Measurements from ENCODE around the gene ZNF236.

- TF ChIP-seq CTCF (conservative IDR thresholded peaks at IDR 0.05; ENCODE audit: low read depth, low read length): no peak
- no peak for TF ChIP-seq EZH2 (IDR thresholded peaks at IDR 0.05; ENCODE audit: borderline replicate concordance, low read depth, low read length, poor library complexity, severe bottlenecking)
Measured at GRCh38 chr18:76908277-76908676, 85.9 kb downstream of the ZNF236 start.

Measured in A673 (cell line).